Measurements from ENCODE around the gene ZBTB8A. TPM values are rescaled to one million over a fixed set of nuclear protein-coding genes. Genes with fewer than 3 reads are reported as not detected.
A peak's percentile ranks its signal among the peaks of the same experiment; 100 is the strongest.
"Not testable (repeated sequence)": the region's sequence is repeated elsewhere in the genome, so short reads cannot be mapped to it uniquely, and the experiment has no call there.

Gene ZBTB8A
- total and polyA plus RNA-seq, 7 experiments from 2014 or later, result 0.07 TPM; not detected in 6

DNA sequence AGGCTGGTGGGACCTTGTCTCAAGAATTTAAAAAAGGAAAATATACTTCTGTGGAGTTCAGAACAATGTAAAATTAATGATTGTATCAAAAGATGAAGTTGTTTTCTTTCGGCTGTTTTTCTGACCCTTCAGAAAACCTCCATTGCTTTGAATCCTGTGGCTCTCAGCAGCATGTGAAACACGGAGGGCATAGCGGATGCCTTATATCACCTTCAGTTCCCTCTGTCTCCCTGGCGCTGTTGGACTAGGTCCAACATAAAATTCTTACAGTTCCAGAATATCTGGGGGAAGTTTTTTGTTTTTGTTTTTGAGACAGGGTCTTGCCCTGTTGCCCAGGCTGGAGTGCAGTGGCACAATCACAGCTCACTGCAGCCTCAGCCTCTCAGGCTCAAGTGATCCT is 7.4 kb downstream of the ZBTB8A start:
- peaks cover 22 to 31% (median 27%) of the 10 kb centered on the region in 5 donors for H3K27me3 Mint-ChIP-seq
- H3K27ac Mint-ChIP-seq, result no peak overlapping the region
- Histone ChIP-seq H3K9me3 (ENCODE audit: control insufficient read depth in 2 of 3, low read length in 3 of 3) (no peaks in the 10 kb centered on the region), H3K4me3 (ENCODE audit: low read length) (no peak overlapping the region), H3K4me1 (ENCODE audit: control insufficient read depth in 2 of 2, insufficient read depth in 2 of 2, low read length in 2 of 2) (no peaks in the 10 kb centered on the region), H3K36me3 (ENCODE audit: control insufficient read depth in 2 of 3, insufficient read depth in 3 of 3, low read length in 3 of 3) (no peaks in the 10 kb centered on the region), H3K27ac (ENCODE audit: low read depth, low read length) (no peak overlapping the region), H3K27me3 (ENCODE audit: control insufficient read depth in 2 of 2, insufficient read depth in 2 of 2, low read length in 2 of 2) (no peaks in the 10 kb centered on the region)
- CTCF ChIA-PET, result no interaction called here
- no peaks in the 10 kb centered on the region for H3K36me3 Mint-ChIP-seq
- H3K4me1 Mint-ChIP-seq, result no peaks in the 10 kb centered on the region
- DNase-seq (no peak), ATAC-seq (no peak)
- H3K9me3 Mint-ChIP-seq, result peaks cover 0 to 1% (median 0%) of the 10 kb centered on the region in 11 donors
- no peak overlapping the region for H3K4me3 Mint-ChIP-seq
- POLR2A ChIA-PET, result no interaction called here
- intact Hi-C loops (cut with micrococcal nuclease), result no loop called here

DNA sequence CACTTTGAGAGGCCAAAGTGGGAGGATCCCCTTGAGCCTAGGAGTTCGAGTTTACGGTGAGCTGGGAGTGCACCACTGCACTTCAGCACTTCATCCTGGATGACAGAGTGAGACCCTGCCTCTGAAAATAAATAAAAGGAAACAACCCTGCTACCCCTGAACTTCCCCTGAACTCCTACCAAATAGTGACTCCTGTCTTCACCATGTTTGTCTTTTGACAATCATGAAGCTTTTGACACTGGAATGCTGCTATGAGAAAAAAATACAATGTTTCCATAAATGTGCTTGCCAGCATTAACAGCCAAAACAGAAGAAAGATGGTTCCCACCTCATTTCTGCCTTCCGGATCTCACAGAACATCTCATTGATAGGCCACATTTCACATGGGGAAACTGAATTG is 10.4 kb downstream of the ZBTB8A start:
- H3K4me3 ChIP-seq (ENCODE audit: low read length), result no peak overlapping the region
- Mint-ChIP-seq H3K4me3 (no peak overlapping the region), H3K36me3 (no peaks in the 10 kb centered on the region), H3K9me3 (peaks cover 0 to 2% (median 0%) of the 10 kb centered on the region in 11 donors), H3K27me3 (peaks cover 0 to 11% (median 6%) of the 10 kb centered on the region in 5 donors), H3K4me1 (no peaks in the 10 kb centered on the region), H3K27ac (no peak overlapping the region)
- no peak for DNase-seq
- H3K27ac ChIP-seq (ENCODE audit: low read depth, low read length), result no peak overlapping the region
- no peak for ATAC-seq
- H3K4me1 ChIP-seq (ENCODE audit: control insufficient read depth in 2 of 2, insufficient read depth in 2 of 2, low read length in 2 of 2), result no peaks in the 10 kb centered on the region
- no peaks in the 10 kb centered on the region for H3K27me3 ChIP-seq (ENCODE audit: control insufficient read depth in 2 of 2, insufficient read depth in 2 of 2, low read length in 2 of 2)
- CTCF ChIA-PET, result no interaction called here
- intact Hi-C loops (cut with micrococcal nuclease), result no loop called here
- POLR2A ChIA-PET, result no interaction called here
- H3K36me3 ChIP-seq (ENCODE audit: control insufficient read depth in 2 of 3, insufficient read depth in 3 of 3, low read length in 3 of 3), result no peaks in the 10 kb centered on the region
- no peaks in the 10 kb centered on the region for H3K9me3 ChIP-seq (ENCODE audit: control insufficient read depth in 2 of 3, low read length in 3 of 3)

DNA sequence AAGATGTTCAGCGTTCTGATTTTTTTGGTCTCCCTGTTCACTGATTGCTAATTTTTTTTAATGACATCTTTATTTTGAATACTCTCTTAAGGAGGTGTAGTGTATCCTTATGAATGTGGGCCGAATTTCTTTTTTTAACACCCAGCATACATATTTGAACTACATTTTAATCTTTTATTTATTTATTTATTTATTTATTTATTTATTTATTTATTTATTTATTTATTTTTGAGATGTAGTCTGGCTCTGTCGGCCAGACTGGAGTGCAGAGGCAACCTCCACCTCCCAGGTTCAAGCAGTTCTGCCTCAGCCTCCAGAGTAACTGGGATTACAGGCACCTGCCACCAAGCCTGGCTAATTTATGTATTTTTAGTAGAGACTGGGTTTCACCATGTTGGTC is 15.1 kb downstream of the ZBTB8A start:
- Mint-ChIP-seq H3K27me3 (peaks cover 0 to 7% (median 0%) of the 10 kb centered on the region in 5 donors), H3K4me1 (no peaks in the 10 kb centered on the region), H3K27ac (no peak overlapping the region), H3K4me3 (no peak overlapping the region), H3K36me3 (no peaks in the 10 kb centered on the region), H3K9me3 (peaks cover 0 to 2% (median 0%) of the 10 kb centered on the region in 11 donors)
- Histone ChIP-seq H3K27me3 (ENCODE audit: control insufficient read depth in 2 of 2, insufficient read depth in 2 of 2, low read length in 2 of 2) (no peaks in the 10 kb centered on the region), H3K4me3 (ENCODE audit: low read length) (no peak overlapping the region), H3K36me3 (ENCODE audit: control insufficient read depth in 2 of 3, insufficient read depth in 3 of 3, low read length in 3 of 3) (no peaks in the 10 kb centered on the region), H3K4me1 (ENCODE audit: control insufficient read depth in 2 of 2, insufficient read depth in 2 of 2, low read length in 2 of 2) (no peaks in the 10 kb centered on the region), H3K9me3 (ENCODE audit: control insufficient read depth in 2 of 3, low read length in 3 of 3) (no peaks in the 10 kb centered on the region), H3K27ac (ENCODE audit: low read depth, low read length) (no peak overlapping the region)
- ChIA-PET CTCF (no interaction called here), POLR2A (no interaction called here)
- ATAC-seq (no peak), DNase-seq (no peak)
- intact Hi-C loops (cut with micrococcal nuclease), result no loop called here

DNA sequence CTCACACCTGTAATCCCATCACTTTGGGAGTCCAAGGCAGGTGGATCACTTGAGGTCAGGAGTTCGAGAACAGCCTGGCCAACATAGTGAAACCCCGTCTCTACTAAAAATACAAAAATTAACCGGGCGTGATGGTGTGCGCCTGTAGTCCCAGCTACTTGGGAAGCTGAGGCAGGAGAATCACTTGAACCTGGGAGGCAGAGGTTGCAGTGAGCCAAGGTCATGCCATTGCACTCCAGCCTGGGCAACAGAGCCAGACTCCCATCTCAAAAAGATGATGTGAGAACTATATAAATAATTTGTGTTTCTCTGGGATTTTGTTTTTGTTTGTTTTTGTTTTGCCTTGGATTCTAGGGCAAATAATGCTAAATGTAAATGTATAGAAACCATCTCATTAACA is 17.8 kb downstream of the ZBTB8A start:
- ATAC-seq; H3K27me3 ChIP-seq (ENCODE audit: control insufficient read depth in 2 of 2, insufficient read depth in 2 of 2, low read length in 2 of 2); H3K36me3 ChIP-seq (ENCODE audit: control insufficient read depth in 2 of 3, insufficient read depth in 3 of 3, low read length in 3 of 3); H3K36me3 Mint-ChIP-seq; H3K4me1 ChIP-seq (ENCODE audit: control insufficient read depth in 2 of 2, insufficient read depth in 2 of 2, low read length in 2 of 2); H3K4me1 Mint-ChIP-seq; H3K27ac ChIP-seq (ENCODE audit: low read depth, low read length); intact Hi-C loops (cut with micrococcal nuclease); H3K9me3 ChIP-seq (ENCODE audit: control insufficient read depth in 2 of 3, low read length in 3 of 3); POLR2A ChIA-PET; H3K4me3 ChIP-seq (ENCODE audit: low read length); H3K4me3 Mint-ChIP-seq; H3K9me3 Mint-ChIP-seq; DNase-seq; H3K27ac Mint-ChIP-seq: not testable (repeated sequence)
- peaks cover 0 to 18% (median 0%) of the 10 kb centered on the region in 5 donors for H3K27me3 Mint-ChIP-seq
- CTCF ChIA-PET, result interaction anchor here (0.6 kb wide), 1 partner anchor 38 kb away, joined by 4 read pairs; no protein-coding TSS in a partner anchor

DNA sequence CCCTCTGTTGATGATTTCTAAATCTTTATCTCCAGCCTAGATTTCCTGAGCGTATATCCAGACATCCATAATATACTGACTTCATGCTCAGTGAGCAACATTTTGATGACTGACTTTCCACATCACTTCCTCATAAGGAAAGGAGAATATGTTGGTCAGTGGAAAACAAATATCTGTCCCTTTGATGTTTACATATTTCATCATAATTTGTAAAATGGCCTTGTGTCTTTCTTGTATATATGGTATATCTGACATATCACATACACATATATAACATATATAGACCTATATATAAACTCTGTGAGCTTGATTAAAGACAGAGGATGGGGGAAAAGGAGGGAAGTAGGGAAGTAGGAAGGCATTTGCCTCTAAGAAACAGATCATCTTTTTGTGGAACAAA is 18.6 kb downstream of the ZBTB8A start:
- no peak for DNase-seq
- Histone ChIP-seq H3K27me3 (ENCODE audit: control insufficient read depth in 2 of 2, insufficient read depth in 2 of 2, low read length in 2 of 2) (no peaks in the 10 kb centered on the region), H3K36me3 (ENCODE audit: control insufficient read depth in 2 of 3, insufficient read depth in 3 of 3, low read length in 3 of 3) (no peaks in the 10 kb centered on the region), H3K27ac (ENCODE audit: low read depth, low read length) (no peak overlapping the region), H3K9me3 (ENCODE audit: control insufficient read depth in 2 of 3, low read length in 3 of 3) (no peaks in the 10 kb centered on the region), H3K4me3 (ENCODE audit: low read length) (no peak overlapping the region), H3K4me1 (ENCODE audit: control insufficient read depth in 2 of 2, insufficient read depth in 2 of 2, low read length in 2 of 2) (no peaks in the 10 kb centered on the region)
- ChIA-PET CTCF (no interaction called here), POLR2A (no interaction called here)
- Mint-ChIP-seq H3K27ac (no peak overlapping the region), H3K36me3 (no peaks in the 10 kb centered on the region), H3K9me3 (peaks cover 0 to 2% (median 0%) of the 10 kb centered on the region in 11 donors), H3K27me3 (peaks cover 0 to 18% (median 0%) of the 10 kb centered on the region in 5 donors), H3K4me1 (no peaks in the 10 kb centered on the region), H3K4me3 (no peak overlapping the region)
- no peak for ATAC-seq
- intact Hi-C loops (cut with micrococcal nuclease), result no loop called here

DNA sequence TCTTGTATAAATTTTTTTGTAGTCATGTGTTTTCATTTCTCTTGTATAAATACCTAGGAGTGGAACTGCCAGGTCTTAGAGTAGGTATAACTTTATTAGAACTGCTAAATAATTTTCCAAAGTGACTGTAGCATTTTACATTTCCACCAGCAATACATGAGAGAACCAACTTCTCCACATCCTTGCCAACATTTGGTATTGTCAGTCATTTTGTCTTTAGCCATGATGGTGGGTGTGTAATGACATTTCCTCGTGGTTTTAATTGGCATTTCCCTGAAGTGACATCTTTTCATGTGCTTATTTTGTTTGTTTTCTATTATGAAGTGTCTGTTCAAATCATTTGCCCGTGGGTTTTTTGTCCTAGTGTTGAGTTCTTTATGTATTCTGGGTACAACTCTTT is 29.7 kb downstream of the ZBTB8A start:
- intact Hi-C loops (cut with micrococcal nuclease), result no loop called here
- no peak overlapping the region for H3K27ac ChIP-seq (ENCODE audit: low read depth, low read length)
- Mint-ChIP-seq H3K36me3 (peaks cover 0 to 3% (median 0%) of the 10 kb centered on the region in 5 donors), H3K4me3 (no peak overlapping the region), H3K27me3 (peaks cover 0 to 23% (median 0%) of the 10 kb centered on the region in 5 donors), H3K27ac (no peak overlapping the region), H3K4me1 (no peaks in the 10 kb centered on the region), H3K9me3 (no peaks in the 10 kb centered on the region)
- H3K9me3 ChIP-seq (ENCODE audit: control insufficient read depth in 2 of 3, low read length in 3 of 3), result no peaks in the 10 kb centered on the region
- CTCF ChIA-PET, result no interaction called here
- no peak overlapping the region for H3K4me3 ChIP-seq (ENCODE audit: low read length)
- POLR2A ChIA-PET, result no interaction called here
- DNase-seq (peak in 1 of 9 donors; percentile 1), ATAC-seq (no peak)
- no peaks in the 10 kb centered on the region for H3K4me1 ChIP-seq (ENCODE audit: control insufficient read depth in 2 of 2, insufficient read depth in 2 of 2, low read length in 2 of 2)
- no peaks in the 10 kb centered on the region for H3K36me3 ChIP-seq (ENCODE audit: control insufficient read depth in 2 of 3, insufficient read depth in 3 of 3, low read length in 3 of 3)
- H3K27me3 ChIP-seq (ENCODE audit: control insufficient read depth in 2 of 2, insufficient read depth in 2 of 2, low read length in 2 of 2), result no peaks in the 10 kb centered on the region

DNA sequence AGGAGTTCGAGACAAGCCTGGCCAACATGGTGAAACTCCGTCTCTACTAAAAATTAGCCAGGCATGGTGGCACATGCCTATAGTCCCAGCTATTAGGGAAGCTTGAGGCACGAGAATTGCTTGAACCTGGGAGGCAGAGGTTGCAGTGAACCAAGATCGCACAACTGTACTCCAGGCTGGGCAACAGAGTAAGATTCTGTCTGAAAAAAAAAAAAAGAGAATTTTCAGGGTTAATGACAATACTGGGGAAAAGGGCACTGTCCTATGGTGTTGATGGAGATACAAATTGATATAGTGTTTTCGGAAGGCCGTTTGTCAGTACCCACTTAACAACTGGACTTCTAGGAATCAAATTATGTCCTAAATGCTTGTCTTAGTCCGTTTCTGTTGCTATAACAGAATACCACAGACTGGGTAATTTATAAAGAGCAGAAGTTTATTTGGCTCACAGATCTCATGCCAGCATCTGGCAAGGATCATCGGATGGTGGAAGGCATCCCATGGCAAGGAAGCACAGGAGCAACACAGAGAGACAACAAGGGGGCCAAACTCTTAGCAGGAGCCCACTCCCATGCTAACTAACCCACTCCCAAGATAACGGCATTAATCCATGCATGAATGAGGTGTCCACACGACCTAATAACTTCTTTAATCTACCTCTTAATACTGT is 41.3 kb downstream of the ZBTB8A start:
- DNase-seq, result no peak
- CTCF ChIA-PET, result no interaction called here
- Mint-ChIP-seq H3K36me3 (no peaks in the 10 kb centered on the region), H3K4me1 (no peaks in the 10 kb centered on the region), H3K27me3 (peaks cover 0 to 4% (median 0%) of the 10 kb centered on the region in 5 donors), H3K27ac (no peak overlapping the region), H3K4me3 (no peak overlapping the region), H3K9me3 (peaks cover 0 to 3% (median 0%) of the 10 kb centered on the region in 11 donors)
- no peaks in the 10 kb centered on the region for H3K36me3 ChIP-seq (ENCODE audit: control insufficient read depth in 2 of 3, insufficient read depth in 3 of 3, low read length in 3 of 3)
- no peak for ATAC-seq
- no peaks in the 10 kb centered on the region for H3K27me3 ChIP-seq (ENCODE audit: control insufficient read depth in 2 of 2, insufficient read depth in 2 of 2, low read length in 2 of 2)
- H3K27ac ChIP-seq (ENCODE audit: low read depth, low read length), result no peak overlapping the region
- no peaks in the 10 kb centered on the region for H3K9me3 ChIP-seq (ENCODE audit: control insufficient read depth in 2 of 3, low read length in 3 of 3)
- POLR2A ChIA-PET, result no interaction called here
- no peak overlapping the region for H3K4me3 ChIP-seq (ENCODE audit: low read length)
- no peaks in the 10 kb centered on the region for H3K4me1 ChIP-seq (ENCODE audit: control insufficient read depth in 2 of 2, insufficient read depth in 2 of 2, low read length in 2 of 2)
- intact Hi-C loops (cut with micrococcal nuclease), result no loop called here
